ENCODE measurements around the gene MOK. TPM values are rescaled to one million over a fixed set of nuclear protein-coding genes. Genes with fewer than 3 reads are reported as not detected.

The MOK gene
- total RNA-seq, 1 donor from 2014 or later, result 1.2 TPM

DNA sequence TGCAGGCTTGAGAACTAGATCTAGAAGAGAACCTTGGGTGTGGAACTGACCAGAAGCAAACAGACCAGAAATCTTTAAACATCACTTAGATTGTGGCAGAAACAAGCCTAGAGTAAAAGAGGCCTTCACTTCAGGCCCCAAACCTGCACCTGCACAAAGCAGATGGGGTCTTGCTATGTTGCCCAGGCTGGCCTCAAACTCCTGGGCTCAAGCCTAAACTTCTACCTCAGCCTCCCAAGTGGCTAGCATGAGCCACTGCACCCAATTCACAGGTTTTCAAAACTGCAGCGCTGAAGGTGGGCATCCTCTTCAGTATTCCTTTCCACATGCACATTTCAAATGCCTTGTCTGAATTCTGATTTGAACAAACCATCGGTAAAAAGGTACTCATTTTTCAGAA lies 19.9 kb downstream of the MOK start:
- DNase-seq (ENCODE audit: low read depth in 2 of 2), result no peak

DNA sequence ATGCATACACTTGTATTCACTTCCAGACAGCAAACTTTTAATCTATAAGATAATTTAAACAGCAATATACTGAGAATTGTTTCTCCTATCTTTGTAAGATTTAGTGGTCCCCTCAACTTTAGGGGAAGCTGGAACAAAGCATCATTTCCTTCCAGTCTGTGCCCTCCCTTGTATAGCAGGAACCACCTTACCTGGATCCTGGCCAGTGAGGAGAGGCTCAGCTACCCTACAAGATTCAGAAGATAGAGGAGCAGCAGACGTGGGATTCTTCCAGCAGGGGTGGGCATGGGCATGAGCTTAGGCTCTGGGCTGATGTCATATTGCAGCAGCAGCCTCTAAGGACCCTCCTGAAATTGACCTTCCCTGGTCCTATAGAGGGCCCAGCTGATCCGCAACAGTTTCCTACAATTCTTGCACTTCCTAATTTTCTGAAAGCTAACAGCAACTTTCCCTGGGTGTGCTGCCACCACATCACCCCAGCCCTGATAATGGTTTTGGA lies 21.3 kb downstream of the MOK start:
- peak in 1 of 2 donors; percentile 3 for DNase-seq (ENCODE audit: low read depth in 2 of 2)

DNA sequence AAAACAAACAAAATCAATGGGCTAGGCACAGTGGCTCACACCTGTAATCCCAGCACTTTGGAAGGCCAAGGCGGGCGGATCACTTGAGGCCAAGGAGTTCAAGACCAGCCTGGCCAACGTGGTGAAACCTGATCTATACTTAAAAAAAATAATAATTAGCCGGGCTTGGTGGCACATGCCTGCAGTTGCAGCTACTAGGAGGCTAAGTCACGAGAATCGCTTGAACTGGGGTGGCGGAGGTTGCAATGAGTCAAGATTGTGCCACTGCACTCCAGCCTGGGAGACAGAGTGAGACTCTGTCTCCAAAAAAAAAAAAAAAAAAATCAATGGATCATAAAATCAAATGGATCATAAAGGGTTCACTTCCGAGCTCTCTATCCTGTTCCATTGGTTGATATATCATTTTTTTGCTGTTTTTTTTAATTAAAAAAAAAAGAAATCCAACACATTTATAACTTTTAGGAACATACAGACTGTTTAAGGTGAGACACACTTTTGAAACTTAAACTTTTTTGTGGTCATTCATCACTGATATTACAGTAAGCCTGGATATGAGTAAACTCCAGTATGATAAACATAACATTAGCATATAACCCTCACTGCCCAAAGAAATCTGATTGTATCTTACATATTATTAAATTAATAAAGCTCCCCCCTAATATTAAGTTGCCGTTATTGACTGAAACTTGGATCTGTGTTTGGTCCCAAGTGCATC lies 22.1 kb downstream of the MOK start:
- DNase-seq (ENCODE audit: low read depth in 2 of 2), result no peak

DNA sequence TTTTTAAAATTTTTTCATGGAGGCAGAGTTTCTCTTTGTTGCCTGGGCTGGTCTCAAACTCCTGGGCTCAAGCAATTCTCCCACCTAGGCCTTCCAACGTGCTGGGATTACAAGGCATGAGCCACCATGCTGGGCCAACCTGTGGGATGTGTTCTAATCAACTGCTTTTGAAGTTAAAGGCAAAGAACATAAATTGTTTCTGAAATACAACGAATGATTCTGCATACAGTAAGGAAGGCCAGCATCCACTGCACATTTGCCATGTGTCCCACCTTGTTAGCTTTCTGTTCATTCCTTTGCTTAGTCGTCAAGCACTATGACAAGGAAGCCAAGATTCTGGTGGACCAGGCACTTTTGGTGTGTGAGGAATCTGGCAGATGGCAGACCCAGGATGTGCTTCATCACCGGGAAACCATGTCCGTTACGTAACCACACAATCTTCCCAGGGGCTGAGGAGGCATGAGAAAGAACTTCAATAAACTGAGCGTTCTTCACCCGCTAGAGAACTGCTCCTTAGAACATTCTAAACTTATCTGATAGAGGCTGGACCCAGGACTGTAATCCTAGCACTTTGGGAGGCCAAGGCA lies 24.5 kb downstream of the MOK start:
- DNase-seq (ENCODE audit: low read depth in 2 of 2), result no peak

DNA sequence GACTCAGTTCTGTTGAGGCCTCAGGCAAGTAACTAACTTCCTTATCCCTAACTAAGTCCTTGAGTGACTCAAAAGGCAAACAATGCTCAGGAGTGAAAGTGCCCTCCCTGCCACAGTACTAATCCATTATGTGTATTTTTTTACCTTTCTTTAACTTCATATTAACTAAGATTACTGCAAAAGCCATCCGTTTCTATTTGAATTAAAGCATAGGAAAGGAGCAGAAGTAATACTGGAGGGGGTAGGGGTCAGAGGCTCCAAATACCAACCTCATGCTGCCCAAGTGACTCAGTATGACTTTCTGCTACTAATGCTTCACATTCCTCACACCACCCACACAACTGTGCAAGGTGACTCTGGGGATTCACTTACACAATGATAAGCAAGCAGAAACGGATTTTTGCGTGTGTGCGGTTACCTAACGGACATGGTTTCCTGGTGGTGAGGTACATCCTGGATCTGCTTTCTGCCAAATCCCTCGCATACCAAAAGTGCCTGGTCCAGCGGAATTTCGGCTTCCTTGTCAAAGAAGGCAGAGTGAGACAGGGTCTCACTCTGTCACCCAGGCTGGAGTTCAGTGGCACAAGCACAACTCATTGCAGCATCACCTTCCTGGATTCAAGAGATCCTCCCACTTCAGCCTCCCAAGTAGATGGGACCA lies 25.1 kb downstream of the MOK start:
- peak in 1 of 2 donors; percentile 36 for DNase-seq (ENCODE audit: low read depth in 2 of 2)

DNA sequence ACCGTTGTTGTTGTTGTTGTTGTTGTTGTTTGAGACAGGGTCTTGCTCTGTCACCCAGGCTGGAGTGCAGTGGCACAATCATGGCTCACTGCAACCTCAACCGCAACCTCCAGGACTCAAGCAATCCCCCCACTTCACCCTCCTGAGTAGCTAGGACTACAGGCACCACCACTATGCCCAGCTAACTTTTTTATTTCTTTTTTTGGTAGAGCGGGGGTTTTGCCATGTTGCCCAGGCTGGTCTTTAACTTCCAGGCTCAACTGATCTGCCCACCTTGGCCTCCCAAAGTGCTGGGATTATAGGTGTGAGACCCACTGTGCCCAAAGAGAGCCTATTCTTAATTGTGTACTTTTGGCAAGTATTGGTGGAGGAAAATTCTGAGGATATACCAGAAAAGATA lies 25.7 kb downstream of the MOK start:
- DNase-seq (ENCODE audit: low read depth in 2 of 2), result no peak

DNA sequence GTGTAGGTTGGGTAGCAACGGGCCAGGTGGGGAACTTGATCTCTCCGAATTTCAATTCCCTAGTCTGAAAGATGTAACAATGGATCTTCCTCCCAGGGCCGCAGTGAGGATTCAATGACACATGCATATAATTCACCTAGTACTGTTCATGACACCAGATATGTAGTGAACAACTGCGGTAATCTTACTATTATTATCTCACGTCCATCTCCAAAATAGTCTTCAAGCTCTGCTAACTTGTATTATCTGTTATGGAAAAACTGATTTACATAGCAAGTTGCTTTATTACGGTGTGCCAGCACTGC lies 26.4 kb downstream of the MOK start:
- no peak for DNase-seq (ENCODE audit: low read depth in 2 of 2)

DNA sequence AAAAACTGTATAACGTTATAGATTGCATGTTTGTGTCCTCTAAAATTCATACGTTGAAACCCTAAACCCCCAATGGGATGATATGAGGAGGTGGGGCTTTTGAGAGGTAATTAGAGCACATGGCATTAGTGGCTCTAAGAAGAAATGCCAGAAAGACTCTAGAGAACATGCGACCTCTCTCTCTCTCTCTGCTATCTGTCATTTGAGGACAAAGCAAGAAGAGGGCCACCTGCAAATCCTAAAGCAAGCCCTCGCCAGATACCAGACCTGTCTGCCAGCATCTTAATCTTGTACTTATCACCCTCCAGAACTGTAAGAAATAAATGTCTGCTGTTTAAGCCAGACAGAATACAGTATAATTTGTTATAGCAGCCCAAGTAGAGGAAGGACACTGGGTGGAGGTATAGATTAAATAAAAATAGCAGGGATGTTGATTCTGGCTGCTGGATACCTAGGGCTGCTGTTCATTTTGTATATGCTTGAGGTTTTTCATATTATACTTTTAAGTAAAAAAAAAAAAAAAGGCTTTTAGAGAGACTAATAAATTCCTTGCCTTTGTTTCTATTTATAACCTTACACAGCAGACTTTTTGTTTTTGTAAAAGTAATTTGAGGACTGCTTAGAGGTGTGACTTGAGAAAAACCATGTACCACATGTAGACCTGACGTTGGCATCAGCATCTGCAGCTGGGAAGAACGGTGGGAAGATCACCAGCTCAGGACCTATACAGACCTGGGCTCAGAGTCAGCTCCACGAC lies 26.9 kb downstream of the MOK start:
- DNase-seq (ENCODE audit: low read depth in 2 of 2), result no peak

DNA sequence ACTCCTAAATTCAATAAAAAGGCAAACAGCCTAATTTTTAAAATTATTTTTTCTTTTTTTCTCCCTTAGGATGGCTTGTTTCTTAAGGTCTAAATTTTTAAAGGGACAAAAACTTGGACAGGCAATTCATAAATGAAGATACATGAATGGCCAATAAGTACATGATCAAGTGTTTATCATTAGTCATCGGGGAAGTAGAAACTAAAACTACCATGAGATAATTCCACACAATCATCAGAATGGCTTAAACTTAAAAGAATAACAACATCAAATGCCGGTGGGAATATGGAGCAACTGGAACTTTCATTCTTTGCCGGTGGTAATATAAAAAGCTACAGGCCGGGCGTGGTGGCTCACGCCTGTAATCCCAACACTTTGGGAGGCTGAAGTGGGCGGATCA lies 29.1 kb downstream of the MOK start:
- DNase-seq (ENCODE audit: low read depth in 2 of 2), result no peak

DNA sequence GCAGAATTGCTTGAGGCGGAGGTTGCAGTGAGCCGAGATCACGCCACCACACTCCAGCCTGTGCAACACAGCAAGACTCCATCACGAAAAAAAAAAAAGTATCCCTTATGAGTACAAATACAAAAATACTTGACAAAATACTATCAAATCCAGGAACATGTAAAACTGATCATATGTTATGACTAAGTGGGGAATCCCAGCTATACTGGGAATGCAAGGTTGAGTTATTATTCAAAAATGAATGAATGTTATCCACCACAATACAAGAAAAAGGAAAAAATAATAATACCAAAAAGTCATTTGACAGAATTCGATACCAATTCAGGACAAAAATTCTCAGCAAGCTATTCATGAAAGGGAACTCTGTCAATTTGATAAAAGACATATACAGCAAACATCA lies 32.6 kb downstream of the MOK start:
- DNase-seq (ENCODE audit: low read depth in 2 of 2), result no peak

DNA sequence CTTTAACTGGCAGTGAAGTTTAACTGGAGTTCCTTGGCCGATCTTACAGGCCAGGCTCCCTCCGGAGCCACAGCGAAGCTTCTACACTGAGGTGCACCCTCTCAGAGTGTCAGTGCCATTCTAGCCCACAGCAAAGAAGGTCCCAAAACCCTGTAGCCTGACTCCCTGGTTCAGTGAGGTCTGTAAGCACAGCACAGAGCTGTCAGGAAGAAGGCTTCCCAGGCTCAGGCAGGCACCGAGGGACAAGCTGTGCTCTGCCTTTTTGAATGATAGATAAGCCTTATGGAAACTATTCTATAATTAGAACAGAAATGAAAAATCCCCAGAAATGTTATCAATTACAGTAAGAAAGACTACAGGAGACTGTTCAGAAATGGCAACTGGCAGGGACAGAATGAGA lies 40.2 kb downstream of the MOK start:
- DNase-seq (ENCODE audit: low read depth in 2 of 2), result no peak

DNA sequence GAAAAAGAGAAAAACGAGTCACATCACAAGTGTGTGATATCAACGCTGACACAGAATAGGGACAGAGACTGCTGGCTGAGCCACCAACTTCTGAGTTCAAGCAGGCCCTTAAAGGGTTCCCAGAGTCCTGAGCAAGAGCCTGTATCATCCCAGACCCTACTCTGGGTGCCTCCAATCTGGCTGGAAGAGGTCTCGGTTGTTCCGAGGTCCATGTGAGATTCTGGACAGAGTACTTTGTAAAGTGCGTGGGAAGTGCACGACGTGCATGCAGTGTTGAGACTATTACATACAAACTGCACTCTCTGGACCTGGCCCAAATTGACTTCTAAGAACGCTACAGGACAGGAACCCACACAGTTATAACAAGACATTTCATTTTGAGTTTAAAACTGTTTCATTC lies 40.6 kb downstream of the MOK start:
- DNase-seq (ENCODE audit: low read depth in 2 of 2), result no peak

DNA sequence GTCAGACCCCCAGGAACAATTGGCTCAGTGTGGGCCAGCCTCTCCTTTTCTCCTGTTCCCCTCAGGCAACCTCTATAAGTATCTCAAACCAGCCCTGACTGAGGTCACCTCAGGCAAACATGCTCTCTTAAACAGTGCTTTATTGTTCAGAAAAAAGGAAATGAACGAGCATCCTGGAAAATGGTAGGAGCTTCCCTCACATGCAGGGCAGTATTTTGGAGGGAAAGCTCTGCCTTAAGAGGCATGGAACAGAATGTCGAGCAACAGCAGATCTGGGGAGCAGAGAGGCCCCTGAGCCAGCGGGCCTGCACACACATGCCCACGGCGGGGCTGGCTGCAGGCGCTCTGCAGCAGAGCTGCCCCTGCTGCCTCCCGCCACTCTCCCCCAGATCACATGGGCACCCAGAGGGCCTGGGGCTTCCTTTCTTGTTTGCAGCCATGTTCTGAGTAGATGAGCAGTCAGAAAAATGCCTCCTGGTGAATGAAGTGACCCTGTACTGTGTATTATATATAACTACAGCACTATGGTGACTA lies 42.0 kb downstream of the MOK start:
- peak in 1 of 2 donors; percentile 13 for DNase-seq (ENCODE audit: low read depth in 2 of 2)

DNA sequence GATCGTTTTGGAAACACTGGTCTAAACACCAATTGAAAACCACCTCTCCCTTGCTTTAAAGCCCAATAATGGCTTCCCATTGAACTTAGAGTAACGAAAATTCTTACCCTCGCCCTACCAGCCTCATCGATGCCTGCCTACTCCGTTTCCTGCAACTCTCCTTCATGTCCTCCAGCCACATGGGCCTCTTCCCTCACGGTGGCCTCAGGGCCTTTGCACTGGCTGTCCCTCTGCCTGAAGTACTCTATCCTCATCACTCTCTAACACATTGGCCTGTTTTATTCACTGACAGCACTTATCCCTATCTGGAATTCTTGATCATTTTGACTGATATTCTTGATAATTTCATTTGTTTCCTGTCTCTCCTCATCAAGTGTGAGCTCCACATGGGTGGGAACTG lies 46.8 kb downstream of the MOK start:
- no peak for DNase-seq (ENCODE audit: low read depth in 2 of 2)

DNA sequence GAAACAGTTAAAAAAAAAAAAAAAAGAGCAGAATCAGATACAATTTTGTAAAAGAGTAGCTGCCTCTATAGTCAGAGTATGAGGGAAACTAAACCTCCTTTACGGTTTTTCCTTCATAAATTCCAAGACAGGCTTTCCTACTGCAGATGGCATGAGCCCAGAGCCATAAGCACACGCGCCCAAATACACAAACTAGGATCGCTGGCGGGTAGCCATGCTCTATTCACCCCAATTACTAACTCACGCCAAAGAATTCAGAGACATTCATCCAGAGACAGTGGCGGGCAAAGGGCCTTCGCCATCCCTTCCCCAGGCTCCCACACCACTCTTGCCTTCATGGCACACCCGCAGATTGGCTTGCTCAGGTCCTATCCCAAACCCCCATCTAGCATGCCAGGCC lies 48.2 kb downstream of the MOK start:
- no peak for DNase-seq (ENCODE audit: low read depth in 2 of 2)

DNA sequence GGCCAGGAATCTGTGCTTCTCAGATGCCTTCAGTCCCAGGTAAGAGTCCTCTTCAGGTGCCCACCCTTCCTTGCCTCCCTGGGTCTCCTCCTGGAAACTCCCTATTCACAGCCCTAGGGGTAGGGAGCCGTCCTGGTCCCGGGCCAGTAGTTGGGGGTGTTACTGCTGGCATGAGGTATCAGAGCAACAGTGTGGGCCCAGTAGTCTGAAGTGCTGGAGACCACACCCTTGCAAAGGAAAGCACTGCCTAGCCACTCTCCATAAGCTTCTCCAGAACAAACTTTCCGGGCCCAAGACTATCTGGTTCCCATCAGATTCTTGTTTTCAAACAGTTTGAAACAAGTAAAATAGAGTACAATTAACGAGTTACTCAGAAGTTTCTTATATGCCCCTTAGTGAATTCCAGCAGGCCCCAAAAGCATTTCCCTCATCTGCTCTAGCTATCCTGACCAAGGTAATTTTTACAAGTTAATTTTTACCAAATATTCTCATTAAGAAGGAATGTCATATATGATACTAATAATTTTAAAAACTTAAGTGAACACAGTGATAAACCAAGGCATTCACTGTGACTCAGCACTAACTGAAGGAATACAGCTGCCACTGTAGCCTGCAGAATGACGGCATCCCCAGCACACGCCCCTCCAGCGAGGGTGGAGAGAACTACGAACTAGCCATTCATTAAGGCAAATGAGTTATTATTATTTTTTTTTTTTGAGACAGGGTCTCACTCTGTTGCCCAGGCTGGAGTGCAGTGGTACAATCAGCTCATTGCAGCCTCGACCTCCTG lies 49.4 kb downstream of the MOK start:
- DNase-seq (ENCODE audit: low read depth in 2 of 2), result no peak

DNA sequence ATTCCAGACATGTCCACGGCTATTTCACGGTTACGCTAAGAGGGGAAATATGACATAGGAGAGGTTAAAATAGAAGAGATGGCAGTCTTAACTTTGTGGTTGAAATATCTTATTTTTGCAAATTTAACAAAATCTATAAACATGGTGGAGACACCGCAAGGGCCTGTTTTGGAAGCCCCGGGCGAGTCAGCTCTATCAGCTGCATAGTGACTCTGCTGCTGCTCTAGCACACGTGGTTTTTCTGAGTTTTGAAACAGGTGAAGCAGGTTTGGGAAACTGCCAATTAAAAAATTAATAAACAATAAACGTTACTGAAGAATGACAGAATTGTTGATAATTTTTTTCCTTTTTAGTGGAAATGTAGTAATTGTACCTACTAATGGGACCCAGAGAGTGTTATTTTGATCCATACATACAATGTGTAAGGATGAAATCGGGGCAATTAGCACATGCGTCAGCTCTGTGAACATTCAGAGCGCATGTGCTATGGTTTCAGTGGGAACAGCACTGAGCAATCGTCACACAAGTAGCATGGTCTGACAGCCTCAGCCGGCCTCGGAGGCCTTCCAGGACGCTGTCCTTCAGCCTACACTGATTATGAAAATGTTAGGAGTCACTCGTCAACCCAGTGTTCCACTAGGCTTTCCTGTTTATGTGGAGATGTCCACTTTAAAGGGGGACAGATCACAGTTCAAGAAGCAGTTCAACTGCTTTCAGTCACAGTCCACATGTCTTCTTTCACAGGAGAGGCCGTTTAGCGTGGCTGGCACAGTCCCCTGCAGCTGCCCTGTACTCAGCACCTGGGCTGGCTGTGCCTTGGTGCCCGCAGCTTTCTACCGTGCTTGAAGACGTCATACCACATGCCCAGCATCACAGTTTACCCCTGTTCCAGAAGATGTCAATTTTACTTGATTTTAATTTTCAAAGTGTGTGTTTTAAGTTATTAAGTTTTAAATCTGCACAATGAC lies 51.8 kb downstream of the MOK start:
- DNase-seq (ENCODE audit: low read depth in 2 of 2), result no peak

DNA sequence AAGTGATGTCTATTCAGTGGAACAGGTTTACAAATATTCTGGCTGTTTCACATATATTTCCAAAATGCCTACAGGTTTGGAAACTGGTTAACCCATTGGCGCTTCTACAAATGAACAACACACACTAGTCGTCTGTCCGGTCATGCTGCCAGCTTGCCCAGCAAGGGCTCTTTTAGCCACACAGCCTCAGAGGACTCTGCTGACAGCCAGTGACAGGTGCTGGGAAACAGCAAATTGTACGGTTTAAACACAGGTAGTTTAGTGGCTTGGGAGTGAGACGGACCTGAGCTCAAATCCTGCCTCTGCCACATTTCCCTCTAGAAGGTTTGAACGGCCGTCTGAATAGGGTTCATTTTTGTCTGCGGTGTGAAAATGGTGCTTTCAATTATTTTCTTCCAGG lies 53.8 kb downstream of the MOK start:
- no peak for DNase-seq (ENCODE audit: low read depth in 2 of 2)

DNA sequence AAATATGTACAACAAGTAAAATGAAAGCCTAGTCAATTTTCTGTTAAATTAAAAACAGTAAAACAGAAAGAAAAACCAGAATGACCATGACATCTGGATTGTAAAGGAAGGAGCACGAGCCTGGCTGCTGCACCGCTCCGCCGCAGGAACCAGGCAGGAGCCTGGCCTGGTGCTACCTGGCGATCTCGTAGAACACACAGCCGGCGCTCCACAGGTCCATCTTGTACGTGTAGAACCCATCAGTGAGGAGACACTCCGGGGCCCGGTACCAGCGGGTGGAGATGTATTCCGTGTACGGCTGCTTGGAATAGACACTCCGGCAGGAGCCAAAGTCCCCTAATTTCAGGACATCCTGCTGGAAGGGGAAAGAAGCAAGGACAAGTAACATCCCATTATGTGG lies 54.3 kb downstream of the MOK start:
- DNase-seq (ENCODE audit: low read depth in 2 of 2), result no peak

DNA sequence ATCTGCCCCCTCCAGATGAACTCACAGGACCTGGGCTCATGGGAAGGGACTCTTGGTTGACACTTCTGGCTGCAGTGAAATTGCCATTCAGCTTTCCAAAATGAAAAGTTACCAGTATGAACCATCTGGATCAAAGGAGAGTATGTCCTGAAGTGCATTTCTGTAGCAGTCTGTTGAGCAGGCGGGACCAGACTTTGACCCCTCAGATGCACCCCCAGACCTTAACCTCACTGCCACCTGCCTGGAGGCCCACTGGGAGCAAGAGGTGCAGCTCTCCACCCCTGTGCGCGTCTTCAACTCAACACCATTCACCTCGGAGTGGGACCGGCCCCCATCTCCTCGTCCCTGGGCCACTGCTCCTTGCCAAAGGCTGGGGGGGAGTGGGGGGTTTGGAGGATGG lies 55.0 kb downstream of the MOK start:
- no peak for DNase-seq (ENCODE audit: low read depth in 2 of 2)
